ENCODE data around the gene STXBP5L. TPM values are rescaled to one million over a fixed set of nuclear protein-coding genes. Genes with fewer than 3 reads are reported as not detected.
"Not testable (repeated sequence)": the region's sequence is repeated elsewhere in the genome, so short reads cannot be mapped to it uniquely, and the experiment has no call there.

The STXBP5L gene
- total RNA-seq, 1 experiment from 2014 or later: 1.7 TPM

DNA sequence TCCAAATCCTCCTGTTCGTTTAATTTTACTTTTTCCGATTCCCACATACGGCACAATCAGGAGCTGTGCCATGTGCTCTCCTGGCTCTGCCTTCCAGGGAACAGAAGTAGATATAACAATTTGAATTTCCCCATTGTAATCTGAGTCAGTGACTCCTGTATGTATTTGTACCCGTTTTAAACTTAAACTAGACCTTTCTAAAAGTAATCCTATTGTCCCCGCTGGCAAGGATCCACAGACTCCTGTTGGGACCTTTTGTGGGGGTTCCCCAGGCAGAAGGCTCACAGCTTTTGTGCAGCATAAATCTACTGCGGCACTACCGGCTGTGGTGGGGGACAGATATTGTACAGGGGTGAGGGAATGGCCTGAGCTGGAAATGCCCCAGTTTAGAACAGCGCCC lies 490.0 kb downstream of the STXBP5L start:
- H3K27me3 ChIP-seq (ENCODE audit: control insufficient read depth, insufficient read depth, low read length); DNase-seq; H3K4me3 ChIP-seq (ENCODE audit: insufficient read depth, low read depth, low read length); H3K36me3 ChIP-seq (replicated peaks; ENCODE audit: control insufficient read depth, insufficient read depth, low read length): not testable (repeated sequence)

- no peaks in the 10 kb centered on the region for H3K27me3 ChIP-seq (ENCODE audit: control insufficient read depth, insufficient read depth, low read length)
- DNase-seq: no peak
- no peaks in the 10 kb centered on the region for H3K36me3 ChIP-seq (replicated peaks; ENCODE audit: control insufficient read depth, insufficient read depth, low read length)
- H3K4me3 ChIP-seq (ENCODE audit: insufficient read depth, low read depth, low read length): no peak overlapping the region
Observed at GRCh38 chr3:121399820-121400219, 491.8 kb downstream of the STXBP5L start.

- Histone ChIP-seq H3K4me3 (ENCODE audit: insufficient read depth, low read depth, low read length) (no peak overlapping the region), H3K27me3 (ENCODE audit: control insufficient read depth, insufficient read depth, low read length) (no peaks in the 10 kb centered on the region), H3K36me3 (replicated peaks; ENCODE audit: control insufficient read depth, insufficient read depth, low read length) (no peaks in the 10 kb centered on the region)
- no peak for DNase-seq
Observed at GRCh38 chr3:121405631-121406030, 497.6 kb downstream of the STXBP5L start.

DNA sequence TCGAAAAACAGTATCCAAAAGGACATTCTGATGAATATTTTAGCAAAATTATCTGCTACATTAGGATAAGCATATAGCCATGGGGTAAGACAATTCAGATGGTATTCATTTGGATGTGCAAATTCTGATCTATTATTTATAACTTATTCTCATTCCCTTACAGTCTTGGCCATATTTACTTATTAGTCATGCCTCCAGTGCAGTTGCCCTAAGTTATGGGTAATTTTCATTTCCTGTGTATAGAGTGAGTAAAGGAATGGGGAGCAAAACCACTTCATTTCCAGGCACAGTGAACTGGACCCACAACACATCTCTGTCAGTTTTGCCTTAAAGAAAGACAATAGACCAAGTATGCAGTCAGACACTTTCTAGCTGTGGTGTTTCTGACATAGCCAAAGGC lies 503.5 kb downstream of the STXBP5L start:
- no peak for DNase-seq
- Histone ChIP-seq H3K4me3 (ENCODE audit: insufficient read depth, low read depth, low read length) (no peak overlapping the region), H3K27me3 (ENCODE audit: control insufficient read depth, insufficient read depth, low read length) (no peaks in the 10 kb centered on the region), H3K36me3 (replicated peaks; ENCODE audit: control insufficient read depth, insufficient read depth, low read length) (no peaks in the 10 kb centered on the region)

GRCh38 chr3:121414924-121415323 lies 506.9 kb downstream of the STXBP5L start:
- Histone ChIP-seq H3K27me3 (ENCODE audit: control insufficient read depth, insufficient read depth, low read length) (no peaks in the 10 kb centered on the region), H3K36me3 (replicated peaks; ENCODE audit: control insufficient read depth, insufficient read depth, low read length) (no peaks in the 10 kb centered on the region), H3K4me3 (ENCODE audit: insufficient read depth, low read depth, low read length) (no peak overlapping the region)
- DNase-seq: no peak

- Histone ChIP-seq H3K36me3 (replicated peaks; ENCODE audit: control insufficient read depth, insufficient read depth, low read length) (no peaks in the 10 kb centered on the region), H3K4me3 (ENCODE audit: insufficient read depth, low read depth, low read length) (no peak overlapping the region), H3K27me3 (ENCODE audit: control insufficient read depth, insufficient read depth, low read length) (no peaks in the 10 kb centered on the region)
- DNase-seq: no peak
Observed at GRCh38 chr3:121418182-121418581, 510.2 kb downstream of the STXBP5L start.

DNA sequence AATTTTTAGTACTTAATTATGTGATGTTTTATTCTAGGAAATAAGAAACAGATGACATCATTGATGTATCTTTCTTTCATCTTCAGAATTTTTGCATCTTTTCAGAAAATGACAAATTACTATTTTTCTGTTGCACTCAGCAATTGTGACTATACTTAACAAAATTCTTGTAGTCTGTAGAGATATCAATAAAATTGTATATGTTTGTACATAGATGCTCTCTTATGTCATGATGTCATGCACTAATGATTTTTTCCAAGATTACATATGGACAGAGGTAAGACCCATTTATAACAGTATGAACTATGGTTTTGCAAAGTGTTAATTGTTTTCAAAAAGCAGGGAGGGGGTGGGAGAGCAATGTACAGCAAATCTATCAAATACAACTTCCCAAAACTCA lies 516.5 kb downstream of the STXBP5L start:
- Histone ChIP-seq H3K4me3 (ENCODE audit: insufficient read depth, low read depth, low read length) (no peak overlapping the region), H3K36me3 (replicated peaks; ENCODE audit: control insufficient read depth, insufficient read depth, low read length) (peaks cover 2% of the 10 kb centered on the region), H3K27me3 (ENCODE audit: control insufficient read depth, insufficient read depth, low read length) (no peaks in the 10 kb centered on the region)
- DNase-seq: no peak

DNA sequence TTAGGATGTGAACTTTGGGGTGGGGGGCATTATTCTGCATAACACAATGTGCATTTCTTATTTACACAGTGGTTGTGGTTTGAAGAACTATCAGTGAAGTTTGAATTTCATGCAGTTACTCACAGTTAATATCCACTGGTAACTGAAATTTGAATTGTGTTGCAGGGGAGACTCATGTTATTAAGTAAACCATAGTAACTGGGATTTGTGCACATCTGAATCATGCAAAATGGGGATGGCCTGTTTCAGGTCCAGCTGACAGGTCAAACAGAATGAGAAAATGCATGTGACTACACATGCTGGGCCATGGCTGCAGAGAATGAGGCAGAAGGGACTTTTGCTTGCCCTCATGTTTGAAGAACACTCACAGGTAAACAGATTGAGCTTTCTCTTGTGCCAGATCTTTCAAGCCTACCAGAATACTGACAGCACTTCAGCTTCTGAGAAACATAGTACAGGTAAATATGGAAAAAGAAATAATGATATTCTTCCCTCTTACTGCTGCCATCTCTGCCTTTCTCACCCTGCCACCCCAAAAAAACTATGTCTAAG lies 522.7 kb downstream of the STXBP5L start:
- DNase-seq: no peak
- peaks cover 14% of the 10 kb centered on the region for H3K36me3 ChIP-seq (replicated peaks; ENCODE audit: control insufficient read depth, insufficient read depth, low read length)
- H3K27me3 ChIP-seq (ENCODE audit: control insufficient read depth, insufficient read depth, low read length): no peaks in the 10 kb centered on the region
- H3K4me3 ChIP-seq (ENCODE audit: insufficient read depth, low read depth, low read length): no peak overlapping the region

DNA sequence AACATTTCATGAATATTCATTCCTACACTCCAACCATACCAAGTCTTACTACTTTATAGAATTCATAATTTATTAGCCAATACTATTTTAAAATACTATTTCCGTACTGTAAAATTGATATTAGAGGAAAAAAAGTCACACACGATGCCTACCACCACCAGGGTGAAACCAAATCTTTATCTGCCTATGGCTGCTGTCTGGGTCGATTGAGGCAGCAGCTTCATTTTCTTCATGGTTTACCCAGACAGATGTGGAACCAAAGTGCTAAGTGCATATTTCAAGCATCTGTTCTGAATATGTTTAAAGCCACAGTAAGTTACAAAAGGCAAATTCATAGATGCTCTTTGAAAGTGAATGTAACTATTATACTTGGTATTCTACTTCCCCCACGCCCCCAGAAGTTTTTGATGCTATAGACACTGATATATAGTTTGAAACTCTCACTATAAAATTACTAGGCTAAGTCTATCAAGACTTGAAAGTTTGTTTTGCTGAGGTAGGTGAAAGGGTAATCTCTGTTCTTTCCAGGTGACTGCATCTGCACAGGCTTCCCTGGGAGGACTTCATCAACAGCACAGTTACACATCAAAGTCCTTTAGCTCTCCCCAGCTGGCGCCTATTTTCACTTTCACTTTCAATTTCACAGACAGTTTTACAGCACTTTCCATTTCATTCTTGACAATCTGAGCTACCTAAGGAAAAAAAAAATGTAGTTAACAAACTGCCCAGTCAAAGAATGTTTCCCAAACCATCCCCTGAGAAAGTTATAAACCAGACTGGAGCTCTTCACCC lies 523.9 kb downstream of the STXBP5L start:
- Histone ChIP-seq H3K36me3 (replicated peaks; ENCODE audit: control insufficient read depth, insufficient read depth, low read length) (peaks cover 18% of the 10 kb centered on the region), H3K27me3 (ENCODE audit: control insufficient read depth, insufficient read depth, low read length) (no peaks in the 10 kb centered on the region), H3K4me3 (ENCODE audit: insufficient read depth, low read depth, low read length) (no peak overlapping the region)
- no peak for DNase-seq

DNA sequence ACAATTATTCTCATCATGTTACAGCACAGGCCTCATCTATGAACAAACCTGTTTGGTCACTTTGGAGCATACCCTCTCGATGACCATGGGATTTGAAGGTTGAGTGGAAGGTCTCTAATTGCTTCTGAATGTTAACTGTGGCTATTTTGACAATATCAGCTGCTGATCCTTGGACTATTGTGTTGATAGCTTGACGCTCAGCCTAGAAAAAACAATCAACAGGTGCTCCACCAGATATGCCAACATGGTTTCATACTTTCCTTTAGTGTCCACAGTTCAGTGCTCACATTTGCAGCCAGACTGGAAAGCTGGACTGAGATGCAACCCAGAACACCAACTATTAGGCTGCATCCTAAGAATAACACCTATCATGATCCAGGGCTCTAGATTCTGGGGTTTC lies 528.1 kb downstream of the STXBP5L start:
- no peaks in the 10 kb centered on the region for H3K27me3 ChIP-seq (ENCODE audit: control insufficient read depth, insufficient read depth, low read length)
- no peak overlapping the region for H3K4me3 ChIP-seq (ENCODE audit: insufficient read depth, low read depth, low read length)
- H3K36me3 ChIP-seq (replicated peaks; ENCODE audit: control insufficient read depth, insufficient read depth, low read length): peaks cover 7% of the 10 kb centered on the region; the same call in 1 of the 2 replicates
- no peak for DNase-seq

DNA sequence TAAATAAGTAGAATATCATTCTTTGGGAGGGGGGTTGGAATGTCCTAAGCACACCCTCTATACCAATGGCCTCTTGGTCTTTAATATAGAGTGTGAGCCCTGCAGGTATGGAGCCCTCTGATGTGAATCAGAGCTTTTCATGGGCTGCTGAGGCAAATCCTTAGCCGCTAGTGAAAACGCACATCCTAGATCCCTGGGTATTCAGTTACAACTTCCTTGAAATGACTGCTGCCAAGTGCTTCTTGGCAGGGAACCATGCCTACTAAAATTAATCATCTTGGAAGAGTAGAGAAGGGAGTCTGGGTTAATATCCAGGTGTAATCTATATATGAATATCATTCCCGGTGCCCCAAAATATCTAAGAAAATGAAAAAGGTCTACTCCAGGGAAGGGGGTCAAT lies 528.6 kb downstream of the STXBP5L start:
- no peak for DNase-seq
- H3K27me3 ChIP-seq (ENCODE audit: control insufficient read depth, insufficient read depth, low read length): no peaks in the 10 kb centered on the region
- H3K4me3 ChIP-seq (ENCODE audit: insufficient read depth, low read depth, low read length): no peak overlapping the region
- H3K36me3 ChIP-seq (replicated peaks; ENCODE audit: control insufficient read depth, insufficient read depth, low read length): peaks cover 7% of the 10 kb centered on the region; the same call in 1 of the 2 replicates

DNA sequence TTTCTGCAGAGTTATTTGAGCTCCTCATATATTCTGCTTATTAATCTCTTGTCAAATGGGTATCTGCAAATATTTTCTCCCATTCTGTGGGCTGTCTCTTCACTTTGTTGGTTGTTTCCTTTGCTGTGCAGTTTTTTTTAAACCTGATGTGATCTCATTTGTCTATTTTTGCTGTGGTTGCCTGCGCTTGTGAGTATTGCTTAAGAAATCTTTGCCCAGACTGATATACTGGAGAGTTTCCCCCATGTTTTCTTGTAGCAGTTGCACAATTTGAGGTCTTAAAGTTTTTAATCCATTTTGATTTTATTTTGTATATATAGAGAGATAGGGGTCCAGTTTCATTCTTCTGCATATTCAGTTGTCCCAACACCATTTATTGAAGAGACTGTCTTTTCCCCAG lies 535.5 kb downstream of the STXBP5L start:
- Histone ChIP-seq H3K4me3 (ENCODE audit: insufficient read depth, low read depth, low read length) (no peak overlapping the region), H3K27me3 (ENCODE audit: control insufficient read depth, insufficient read depth, low read length) (no peaks in the 10 kb centered on the region), H3K36me3 (replicated peaks; ENCODE audit: control insufficient read depth, insufficient read depth, low read length) (no peaks in the 10 kb centered on the region)
- no peak for DNase-seq

DNA sequence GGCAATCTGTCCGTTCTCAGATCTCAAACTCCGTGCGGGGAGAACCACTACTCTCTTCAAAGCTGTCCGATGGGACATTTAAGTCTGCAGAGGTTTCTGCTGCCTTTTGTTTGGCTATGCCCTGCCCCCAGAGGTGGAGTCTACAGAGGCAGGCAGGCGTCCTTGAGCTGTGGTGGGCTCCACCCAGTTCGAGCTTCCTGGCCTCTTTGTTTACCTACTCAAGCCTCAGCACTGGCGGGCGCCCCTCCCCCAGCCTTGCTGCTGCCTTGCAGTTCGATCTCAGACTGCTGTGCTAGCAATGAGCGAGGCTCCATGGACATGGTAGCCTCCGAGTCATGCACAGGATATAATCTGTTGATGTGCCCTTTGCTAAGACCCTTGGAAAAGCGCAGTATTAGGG lies 543.7 kb downstream of the STXBP5L start:
- not testable (repeated sequence) for H3K27me3 ChIP-seq (ENCODE audit: control insufficient read depth, insufficient read depth, low read length); DNase-seq; H3K4me3 ChIP-seq (ENCODE audit: insufficient read depth, low read depth, low read length); H3K36me3 ChIP-seq (replicated peaks; ENCODE audit: control insufficient read depth, insufficient read depth, low read length)

- no peak for DNase-seq
- Histone ChIP-seq H3K4me3 (ENCODE audit: insufficient read depth, low read depth, low read length) (no peak overlapping the region), H3K27me3 (ENCODE audit: control insufficient read depth, insufficient read depth, low read length) (no peaks in the 10 kb centered on the region), H3K36me3 (replicated peaks; ENCODE audit: control insufficient read depth, insufficient read depth, low read length) (peaks cover 21% of the 10 kb centered on the region)
Observed at GRCh38 chr3:121462565-121462964, 554.6 kb downstream of the STXBP5L start.

- no peaks in the 10 kb centered on the region for H3K27me3 ChIP-seq (ENCODE audit: control insufficient read depth, insufficient read depth, low read length)
- DNase-seq: no peak
- no peak overlapping the region for H3K4me3 ChIP-seq (ENCODE audit: insufficient read depth, low read depth, low read length)
- H3K36me3 ChIP-seq (replicated peaks; ENCODE audit: control insufficient read depth, insufficient read depth, low read length): peaks cover 23% of the 10 kb centered on the region
Observed at GRCh38 chr3:121463745-121464144, 555.7 kb downstream of the STXBP5L start.
